ENCODE measurements around the gene TRIM41. TPM values are rescaled to one million over a fixed set of nuclear protein-coding genes. Genes with fewer than 3 reads are reported as not detected.

TRIM41 gene
- total and polyA plus RNA-seq, 2 of the 13 experiments (the other 11 are each of a cell fraction or from before 2014, with no cell fraction given): 10.2 to 16.7 TPM

DNA sequence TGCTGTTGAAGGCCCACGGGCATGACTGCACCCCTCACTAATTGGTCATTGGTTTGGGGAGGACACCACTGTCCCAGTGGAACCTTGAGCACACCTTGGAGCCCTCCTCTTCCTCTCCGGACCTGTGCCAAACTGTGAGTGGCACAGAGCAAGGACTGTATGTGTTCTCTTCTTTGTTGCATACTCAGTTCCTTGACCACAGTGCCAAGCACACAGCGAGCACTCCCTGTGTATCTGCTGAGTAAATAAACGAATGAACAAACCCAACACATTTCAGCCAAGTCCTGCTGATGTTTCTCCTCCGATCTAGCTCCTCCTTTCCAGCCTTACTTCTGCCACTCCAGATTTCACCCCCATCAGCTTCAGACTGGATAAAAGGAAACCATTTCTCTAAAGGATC is 40.6 kb downstream of the TRIM41 start:
- 83% methylated on average over 5 of the region's 5 CpGs for WGBS (ENCODE audit: low lambda C conversion rate)
- no peaks in the 10 kb centered on the region; a peak in 1 of 5 replicates for H3K27me3 ChIP-seq (ENCODE audit: control insufficient read depth in 1 of 2, insufficient read depth in 2 of 2, low read length in 2 of 2)
- H3K27ac ChIP-seq (ENCODE audit: extremely low read length, insufficient read depth, low read length): no peak overlapping the region
- FAIRE-seq (no peak), DNase-seq (ENCODE audit: low spot score) (no peak), ATAC-seq (no peak)
- H3K9ac ChIP-seq (ENCODE audit: insufficient read depth, low read depth, low read length): no peak overlapping the region
- intact Hi-C loops (cut with micrococcal nuclease; ENCODE audit: unreplicated experiment): no loop called here
- peaks cover 3 to 6% of the 10 kb centered on the region in 2 experiments; a peak in 3 of 5 replicates for H3K36me3 ChIP-seq (replicated peaks in 1 of 2; ENCODE audit: control insufficient read depth in 1 of 2, insufficient read depth in 2 of 2, low read length in 2 of 2)
- no peak overlapping the region for H3K4me3 ChIP-seq (replicated peaks in 1 of 3; ENCODE audit: insufficient read depth in 1 of 3, low read depth in 2 of 3, low read length in 3 of 3)
- CTCF ChIA-PET (ENCODE audit: low intra/inter-chr PET ratio, low total read pairs): no interaction called here
- no peaks in the 10 kb centered on the region for H3K9me3 ChIP-seq (ENCODE audit: low read length)
- in situ Hi-C loops (cut with HindIII; ENCODE audit: extremely low pct_ligation_motif_present, low pct_unique_long_range_greater_than_20kb): no loop called here
- BruUV-seq (replicated peaks): no TSS peak
- POLR2A ChIA-PET: no interaction called here
- TF ChIP-seq, protein P1, sequence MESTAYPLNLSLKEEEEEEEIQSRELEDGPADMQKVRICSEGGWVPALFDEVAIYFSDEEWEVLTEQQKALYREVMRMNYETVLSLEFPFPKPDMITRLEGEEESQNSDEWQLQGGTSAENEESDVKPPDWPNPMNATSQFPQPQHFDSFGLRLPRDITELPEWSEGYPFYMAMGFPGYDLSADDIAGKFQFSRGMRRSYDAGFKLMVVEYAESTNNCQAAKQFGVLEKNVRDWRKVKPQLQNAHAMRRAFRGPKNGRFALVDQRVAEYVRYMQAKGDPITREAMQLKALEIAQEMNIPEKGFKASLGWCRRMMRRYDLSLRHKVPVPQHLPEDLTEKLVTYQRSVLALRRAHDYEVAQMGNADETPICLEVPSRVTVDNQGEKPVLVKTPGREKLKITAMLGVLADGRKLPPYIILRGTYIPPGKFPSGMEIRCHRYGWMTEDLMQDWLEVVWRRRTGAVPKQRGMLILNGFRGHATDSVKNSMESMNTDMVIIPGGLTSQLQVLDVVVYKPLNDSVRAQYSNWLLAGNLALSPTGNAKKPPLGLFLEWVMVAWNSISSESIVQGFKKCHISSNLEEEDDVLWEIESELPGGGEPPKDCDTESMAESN (CRISPR knock-in tag; conservative IDR thresholded peaks at IDR 0.05): no peak
- TF ChIP-seq, protein P2, sequence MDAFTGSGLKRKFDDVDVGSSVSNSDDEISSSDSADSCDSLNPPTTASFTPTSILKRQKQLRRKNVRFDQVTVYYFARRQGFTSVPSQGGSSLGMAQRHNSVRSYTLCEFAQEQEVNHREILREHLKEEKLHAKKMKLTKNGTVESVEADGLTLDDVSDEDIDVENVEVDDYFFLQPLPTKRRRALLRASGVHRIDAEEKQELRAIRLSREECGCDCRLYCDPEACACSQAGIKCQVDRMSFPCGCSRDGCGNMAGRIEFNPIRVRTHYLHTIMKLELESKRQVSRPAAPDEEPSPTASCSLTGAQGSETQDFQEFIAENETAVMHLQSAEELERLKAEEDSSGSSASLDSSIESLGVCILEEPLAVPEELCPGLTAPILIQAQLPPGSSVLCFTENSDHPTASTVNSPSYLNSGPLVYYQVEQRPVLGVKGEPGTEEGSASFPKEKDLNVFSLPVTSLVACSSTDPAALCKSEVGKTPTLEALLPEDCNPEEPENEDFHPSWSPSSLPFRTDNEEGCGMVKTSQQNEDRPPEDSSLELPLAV (CRISPR knock-in tag; conservative IDR thresholded peaks at IDR 0.05; ENCODE audit: low read depth): no peak
- TF ChIP-seq FOXA1 (IDR thresholded peaks at IDR 0.05): no peak
- no peak for TF ChIP-seq FOXA1 (CRISPR knock-in tag; IDR thresholded peaks at IDR 0.05)
- no peak for TF ChIP-seq ZBTB38 (CRISPR knock-in tag; IDR thresholded peaks at IDR 0.05)
- TF ChIP-seq GATA4 (IDR thresholded peaks at IDR 0.05; ENCODE audit: borderline replicate concordance, low read depth): no peak
- no peak for TF ChIP-seq FOXK2 (IDR thresholded peaks at IDR 0.05)
- no peak for TF ChIP-seq HNRNPH1 (optimal IDR thresholded peaks at IDR 0.05; ENCODE audit: low read depth, low read length)
- TF ChIP-seq ZNF720 (CRISPR knock-in tag; IDR thresholded peaks at IDR 0.05): no peak
- TF ChIP-seq, protein P3, sequence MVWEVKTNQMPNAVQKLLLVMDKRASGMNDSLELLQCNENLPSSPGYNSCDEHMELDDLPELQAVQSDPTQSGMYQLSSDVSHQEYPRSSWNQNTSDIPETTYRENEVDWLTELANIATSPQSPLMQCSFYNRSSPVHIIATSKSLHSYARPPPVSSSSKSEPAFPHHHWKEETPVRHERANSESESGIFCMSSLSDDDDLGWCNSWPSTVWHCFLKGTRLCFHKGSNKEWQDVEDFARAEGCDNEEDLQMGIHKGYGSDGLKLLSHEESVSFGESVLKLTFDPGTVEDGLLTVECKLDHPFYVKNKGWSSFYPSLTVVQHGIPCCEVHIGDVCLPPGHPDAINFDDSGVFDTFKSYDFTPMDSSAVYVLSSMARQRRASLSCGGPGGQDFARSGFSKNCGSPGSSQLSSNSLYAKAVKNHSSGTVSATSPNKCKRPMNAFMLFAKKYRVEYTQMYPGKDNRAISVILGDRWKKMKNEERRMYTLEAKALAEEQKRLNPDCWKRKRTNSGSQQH (CRISPR knock-in tag; IDR thresholded peaks at IDR 0.05; ENCODE audit: low read depth): no peak
- TF ChIP-seq ZNF121 (CRISPR knock-in tag; IDR thresholded peaks at IDR 0.05): no peak
- no peak for TF ChIP-seq SRSF4 (IDR thresholded peaks at IDR 0.05; ENCODE audit: low read depth, low read length, poor library complexity, severe bottlenecking)
- TF ChIP-seq KLF15 (CRISPR knock-in tag; IDR thresholded peaks at IDR 0.05; ENCODE audit: borderline replicate concordance): no peak
- TF ChIP-seq ISL2 (CRISPR knock-in tag; IDR thresholded peaks at IDR 0.05): no peak
- TF ChIP-seq, protein P4, sequence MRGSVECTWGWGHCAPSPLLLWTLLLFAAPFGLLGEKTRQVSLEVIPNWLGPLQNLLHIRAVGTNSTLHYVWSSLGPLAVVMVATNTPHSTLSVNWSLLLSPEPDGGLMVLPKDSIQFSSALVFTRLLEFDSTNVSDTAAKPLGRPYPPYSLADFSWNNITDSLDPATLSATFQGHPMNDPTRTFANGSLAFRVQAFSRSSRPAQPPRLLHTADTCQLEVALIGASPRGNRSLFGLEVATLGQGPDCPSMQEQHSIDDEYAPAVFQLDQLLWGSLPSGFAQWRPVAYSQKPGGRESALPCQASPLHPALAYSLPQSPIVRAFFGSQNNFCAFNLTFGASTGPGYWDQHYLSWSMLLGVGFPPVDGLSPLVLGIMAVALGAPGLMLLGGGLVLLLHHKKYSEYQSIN (CRISPR knock-in tag; IDR thresholded peaks at IDR 0.05; ENCODE audit: borderline replicate concordance): no peak
- TF ChIP-seq ZNF615 (CRISPR knock-in tag; IDR thresholded peaks at IDR 0.05; ENCODE audit: borderline replicate concordance): no peak
- TF ChIP-seq EEA1 (CRISPR knock-in tag; IDR thresholded peaks at IDR 0.05; ENCODE audit: borderline replicate concordance): no peak
- TF ChIP-seq FOXO1 (CRISPR knock-in tag; IDR thresholded peaks at IDR 0.05): no peak
- H3K4me2 ChIP-seq (ENCODE audit: low read depth, low read length): no peak overlapping the region
- no peak overlapping the region for H2AFZ ChIP-seq (ENCODE audit: low read length)
- H3K4me1 ChIP-seq (ENCODE audit: insufficient read depth, low read length): peaks cover 36% of the 10 kb centered on the region
- H4K20me1 ChIP-seq (ENCODE audit: insufficient read depth, low read length): peaks cover 11% of the 10 kb centered on the region
- peaks cover 25% of the 10 kb centered on the region for H3K79me2 ChIP-seq (ENCODE audit: insufficient read depth, low read length)
